PFSK-1 (cell line): ENCODE data around the gene SLC19A2.

Experiments
- FOXP2 ChIP-seq: optimal IDR thresholded peaks from 2 replicates; pipeline ENCODE3; 2011; ENCODE audit warnings: borderline replicate concordance, control low read depth, inconsistent platforms; ENCODE audit not compliant: insufficient read depth; ENCODE audit errors: extremely low read length, extremely low read depth
- POLR2AphosphoS5 ChIP-seq: IDR thresholded peaks from 2 replicates; pipeline ENCODE4 v1.6.1; 2012; ENCODE audit warnings: low read depth, mild to moderate bottlenecking, control low read depth, low read length, moderate library complexity
- REST ChIP-seq, 2 experiments: IDR thresholded peaks; 2 replicates each; pipeline versions ENCODE4 v1.6.1 to v1.8.0; 2011 to 2012; ENCODE audit warnings: low read depth in 2 of 2, low read length in 2 of 2, control low read depth in 1 of 2, inconsistent platforms in 1 of 2, mild to moderate bottlenecking in 1 of 2, moderate library complexity in 1 of 2; ENCODE audit not compliant: insufficient read depth in 1 of 2
- SIN3A ChIP-seq: IDR thresholded peaks from 2 replicates; pipeline ENCODE4 v1.6.1; 2012; ENCODE audit warnings: mild to moderate bottlenecking, low read length, moderate library complexity, borderline replicate concordance; ENCODE audit not compliant: insufficient read depth
- TAF1 ChIP-seq: IDR thresholded peaks from 2 replicates; pipeline ENCODE4 v1.6.1; 2012; ENCODE audit warnings: low read length, control low read depth, borderline replicate concordance; ENCODE audit not compliant: insufficient read depth

SLC19A2 gene

GRCh38 chr1:169523904-169524303, 38.2 kb upstream of the SLC19A2 start:
- TF ChIP-seq SIN3A = no peak
- no peak for TF ChIP-seq TAF1
- no peak for TF ChIP-seq REST (IDR thresholded peaks at IDR 0.05; ENCODE audit: insufficient read depth in 1 of 2, low read depth in 2 of 2, low read length in 2 of 2)
- TF ChIP-seq FOXP2 = no peak
- no peak for TF ChIP-seq POLR2AphosphoS5

DNA sequence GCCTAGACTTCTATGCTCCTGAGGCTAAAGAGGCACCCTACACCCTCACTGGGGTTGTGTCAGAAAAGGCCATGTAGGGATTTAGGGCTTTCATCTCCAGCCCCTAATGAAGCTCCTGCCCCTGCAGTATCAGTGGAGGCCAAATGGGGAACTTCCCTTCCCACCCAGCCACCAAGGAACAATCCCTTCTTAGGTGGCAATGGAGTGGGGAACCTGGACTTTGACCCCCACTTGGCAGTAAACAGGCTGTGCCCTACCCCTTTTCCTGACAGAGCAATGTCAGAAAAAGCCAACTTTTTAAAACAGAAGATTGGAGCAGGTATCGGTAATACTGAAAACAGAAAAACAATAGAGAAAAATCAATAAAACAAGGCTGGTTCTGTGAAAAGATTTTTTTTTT, 35.5 kb upstream of the SLC19A2 start:
- no peak for TF ChIP-seq POLR2AphosphoS5
- TF ChIP-seq TAF1 = no peak
- TF ChIP-seq FOXP2 = no peak
- no peak for TF ChIP-seq REST (IDR thresholded peaks at IDR 0.05; ENCODE audit: insufficient read depth in 1 of 2, low read depth in 2 of 2, low read length in 2 of 2)
- TF ChIP-seq SIN3A = no peak

DNA sequence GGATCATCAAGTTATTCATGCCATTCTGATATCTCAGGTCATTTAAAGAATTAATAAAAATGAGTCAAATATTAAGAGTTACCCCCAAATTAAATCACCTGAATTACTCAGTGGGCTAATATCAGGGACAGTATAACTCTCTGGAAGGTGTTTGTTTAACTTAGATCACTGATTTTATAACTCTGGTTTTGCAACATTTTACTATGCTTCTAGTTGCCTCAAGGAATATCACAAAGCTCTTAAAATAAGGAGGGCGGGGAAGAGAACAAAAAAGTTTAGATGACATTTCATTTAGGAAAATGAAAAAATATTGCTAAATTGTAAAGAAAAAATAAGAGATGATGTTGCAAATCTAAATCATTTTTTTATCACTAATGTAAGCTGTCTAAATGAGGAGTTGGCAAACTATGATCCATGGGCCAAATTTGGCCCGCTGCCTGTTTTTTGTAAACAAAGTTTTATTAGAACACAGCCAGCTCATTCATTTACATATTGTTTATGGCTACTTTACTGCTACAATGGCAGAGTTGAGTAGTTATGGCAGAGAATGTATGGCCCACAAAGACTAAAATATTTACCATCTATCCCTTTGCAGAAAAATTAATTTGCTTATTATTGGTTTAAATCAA, 31.9 kb upstream of the SLC19A2 start:
- no peak for TF ChIP-seq POLR2AphosphoS5
- TF ChIP-seq TAF1 = no peak
- no peak for TF ChIP-seq SIN3A
- TF ChIP-seq REST (IDR thresholded peaks at IDR 0.05; ENCODE audit: insufficient read depth in 1 of 2, low read depth in 2 of 2, low read length in 2 of 2) = no peak
- TF ChIP-seq FOXP2 = no peak

DNA sequence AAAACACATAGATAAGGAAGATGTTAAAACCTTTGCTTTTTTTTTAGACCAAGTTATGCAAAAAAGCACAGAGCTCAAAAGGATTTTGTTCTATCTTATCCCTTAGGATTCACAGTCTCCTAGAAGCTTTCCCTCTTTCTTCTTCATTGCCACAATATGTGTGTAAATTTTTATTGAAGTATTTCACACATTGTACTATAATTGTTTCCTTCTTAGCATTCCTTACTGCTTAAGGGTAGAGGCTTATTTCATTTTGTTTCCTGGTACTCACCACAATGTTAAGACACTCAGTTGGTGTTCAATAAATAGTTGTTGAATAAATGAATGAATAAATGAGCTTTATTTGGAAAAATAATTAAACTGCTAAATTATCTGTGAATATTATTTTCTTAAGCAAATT, 29.9 kb upstream of the SLC19A2 start:
- TF ChIP-seq TAF1 (no peak), POLR2AphosphoS5 (no peak), SIN3A (no peak), FOXP2 (no peak), REST (IDR thresholded peaks at IDR 0.05; ENCODE audit: insufficient read depth in 1 of 2, low read depth in 2 of 2, low read length in 2 of 2) (no peak)
